Spleen (tissue), 11 donors: Measurements from ENCODE around the gene SMIM10L2A. TPM values are rescaled to one million over a fixed set of nuclear protein-coding genes. Genes with fewer than 3 reads are reported as not detected.

Experiments used
- DNase-seq: peaks from one replicate; pipeline ENCODE4 v3.0.0-alpha.2; 2020
- H3K27ac ChIP-seq, 8 donors: fragments of 200-600 bp; sonication (generic) in 7 of 8; 1 replicate in 4 of 8; 2 replicates in 4 of 8; pipeline versions ENCODE4 v1.5.0 to v1.8.0; 2016 to 2021; ENCODE audit warnings: inconsistent platforms in 4 of 8, mild to moderate bottlenecking in 4 of 8, moderate library complexity in 1 of 8
- H3K27me3 ChIP-seq, 7 donors: fragments of 200-600 bp; sonication (generic) in 6 of 7; replicated peaks in 1 of 7; 1 replicate in 4 of 7; 2 replicates in 3 of 7; pipeline versions ENCODE4 v1.5.0 to v1.8.0; 2016 to 2021; ENCODE audit warnings: inconsistent platforms in 3 of 7, mild to moderate bottlenecking in 1 of 7
- H3K36me3 ChIP-seq, 6 donors: fragments of 200-600 bp; sonication (generic) in 5 of 6; 1 replicate in 4 of 6; 2 replicates in 2 of 6; pipeline versions ENCODE4 v1.5.0 to v1.8.0; 2016 to 2021; ENCODE audit warnings: inconsistent platforms in 2 of 6
- H3K4me1 ChIP-seq, 6 donors: fragments of 200-600 bp; sonication (generic) in 5 of 6; 1 replicate in 3 of 6; 2 replicates in 3 of 6; pipeline versions ENCODE4 v1.5.0 to v1.8.0; 2016 to 2021; ENCODE audit warnings: inconsistent platforms in 3 of 6
- H3K4me3 ChIP-seq, 8 donors: fragments of 200-600 bp; sonication (generic) in 7 of 8; 1 replicate in 4 of 8; 2 replicates in 4 of 8; pipeline versions ENCODE4 v1.5.0 to v1.8.0; 2016 to 2021; ENCODE audit warnings: inconsistent platforms in 4 of 8, mild to moderate bottlenecking in 4 of 8, moderate library complexity in 2 of 8
- H3K9me3 ChIP-seq, 8 donors: fragments of 200-600 bp; sonication (generic) in 7 of 8; 1 replicate in 4 of 8; 2 replicates in 4 of 8; pipeline versions ENCODE4 v1.5.0 to v1.8.0; 2016 to 2021; ENCODE audit warnings: inconsistent platforms in 4 of 8
- CTCF ChIP-seq, 11 experiments: fragments of 200-600 bp in 7 of 11; fragments of 450-650 bp in 4 of 11; sonication (generic) in 4 of 11; IDR thresholded peaks in 8 of 11; conservative IDR thresholded peaks in 3 of 11; 1 replicate in 7 of 11; 2 replicates in 4 of 11; pipeline versions ENCODE4 v1.4.0 to v1.8.0; 2016 to 2021; ENCODE audit warnings: antibody characterized with exemption in 11 of 11, inconsistent platforms in 4 of 11, mild to moderate bottlenecking in 1 of 11
- POLR2A ChIP-seq, 3 donors: fragments of 450-650 bp; IDR thresholded peaks; one replicate each; pipeline ENCODE4 v1.5.1; 2017; ENCODE audit warnings: antibody characterized with exemption in 3 of 3, mild to moderate bottlenecking in 1 of 3
- POLR2AphosphoS5 ChIP-seq, 3 donors: sonication (generic); formaldehyde crosslinking; IDR thresholded peaks; one replicate each; pipeline ENCODE4 v1.5.1; 2017; ENCODE audit warnings: antibody characterized with exemption in 3 of 3
- WGBS, 5 donors: extraction: QIAGEN DNeasy Blood & Tissue Kit in 3 of 5; methylation state at CpG; one replicate each; pipeline versions ENCODE4 v1.1.5 to v1.1.7; 2013 to 2018; 5-methylcytosine and 5-hydroxymethylcytosine counted together
- intact Hi-C: fragments of 100-400 bp; cut with DNase I; formaldehyde crosslinking; loops from one replicate; pipeline ENCODE4 v1.15.0; 2023; ENCODE audit warnings: low total_unique reads
- polyA plus RNA-seq, 3 donors: library from polyadenylated mRNA; stranded (reverse); fragments of 200-250 nt; gene quantifications; one replicate each; pipeline ENCODE4 v1.2.1, GENCODE V29; 2013
- total RNA-seq, 7 donors: library from RNA; depleted of rRNA in 3 of 7; stranded (reverse); fragments of >200 nt in 3 of 7; fragmentation: NEBNext Ultra II Directional in 4 of 7; extraction: Animal tissue kit (Norgen Biotek cat#: 25700) in 4 of 7; gene quantifications; one replicate each; pipeline versions ENCODE4 v1.1.0 to v1.2.1, GENCODE V29; 2016 to 2021
- donor health status: healthy with polysubstance abuse.
- donor health status: DM: no; HTN: no; CAD: no; lungs with moderate emphysema.
- donor health status: DM: no; HTN: no; CAD: no.
- donor health status: Bipolar disorder and iron deficiency.
- donor health status: healthy.
- donor health status: DM: no; HTN: no; CAD: no.
- donor health status: DM: yes; HTN: yes; CAD: no.

Gene SMIM10L2A
- total and polyA plus RNA-seq, 10 donors = 0.50 to 7.7 (median 2.9) TPM

- no peak overlapping the region for H3K4me3 ChIP-seq
- no peaks in the 10 kb centered on the region for H3K4me1 ChIP-seq
- WGBS, 5 donors = 47 to 87% (median 68%) methylated on average over 2 of the region's 2 CpGs
- H3K27me3 ChIP-seq = no peaks in the 10 kb centered on the region
- intact Hi-C loops = no loop called here
- DNase-seq = no peak
- TF ChIP-seq CTCF (IDR thresholded peaks at IDR 0.05 in 8 of 11, conservative IDR thresholded peaks at IDR 0.05 in 3 of 11) (no peak), POLR2AphosphoS5 (IDR thresholded peaks at IDR 0.05) (no peak), POLR2A (IDR thresholded peaks at IDR 0.05) (no peak)
- no peaks in the 10 kb centered on the region for H3K36me3 ChIP-seq
- no peak overlapping the region for H3K27ac ChIP-seq
- no peaks in the 10 kb centered on the region for H3K9me3 ChIP-seq
Observed at GRCh38 chrX:135389717-135390116, 32.0 kb upstream of the SMIM10L2A start.

DNA sequence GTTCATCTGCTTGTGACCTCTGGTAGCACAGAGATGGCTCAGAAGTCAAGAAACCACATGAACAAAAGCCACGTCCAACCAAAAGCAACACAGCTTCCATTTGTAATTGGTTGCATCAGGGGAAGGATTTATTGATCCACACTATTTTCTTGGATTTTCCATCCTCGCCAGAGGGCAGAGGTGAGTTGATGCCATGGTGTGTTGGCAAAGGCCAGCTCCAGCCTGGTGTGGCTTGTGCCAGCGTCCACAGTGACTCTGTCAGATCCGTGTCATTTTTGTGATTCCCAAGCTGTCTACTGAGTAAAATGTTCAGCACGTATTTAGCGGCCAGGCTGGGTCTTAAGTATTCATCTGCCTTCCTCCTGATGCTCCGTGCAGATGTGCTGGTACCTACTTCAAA, 30.0 kb upstream of the SMIM10L2A start:
- WGBS, 5 donors = 76 to 97% (median 90%) methylated on average over 7 of the region's 7 CpGs
- Histone ChIP-seq H3K36me3 (no peaks in the 10 kb centered on the region), H3K4me3 (no peak overlapping the region), H3K4me1 (no peaks in the 10 kb centered on the region), H3K9me3 (no peaks in the 10 kb centered on the region), H3K27me3 (no peaks in the 10 kb centered on the region), H3K27ac (no peak overlapping the region)
- intact Hi-C loops = no loop called here
- DNase-seq = no peak
- TF ChIP-seq POLR2AphosphoS5 (IDR thresholded peaks at IDR 0.05) (no peak), CTCF (IDR thresholded peaks at IDR 0.05 in 8 of 11, conservative IDR thresholded peaks at IDR 0.05 in 3 of 11) (no peak), POLR2A (IDR thresholded peaks at IDR 0.05) (no peak)

DNA sequence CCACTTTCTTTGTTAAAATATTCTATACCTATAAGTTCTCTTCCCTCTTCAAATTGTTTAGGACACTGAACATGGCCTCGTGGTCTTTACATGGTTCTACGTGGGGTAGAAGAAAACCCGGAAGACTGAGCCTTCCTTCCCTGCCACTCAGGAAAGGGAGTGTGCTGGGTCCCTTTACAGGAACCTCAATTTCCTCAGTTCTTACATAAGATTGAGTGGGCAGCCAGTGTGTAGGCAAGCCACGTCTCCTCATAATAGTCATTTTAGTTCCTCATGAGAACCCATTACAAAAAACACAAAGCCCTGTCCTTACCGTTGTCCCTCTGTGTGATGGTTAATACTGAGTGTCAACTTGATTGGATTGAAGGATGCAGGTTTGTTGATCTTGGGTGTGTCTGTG, 28.7 kb upstream of the SMIM10L2A start:
- DNase-seq = no peak
- 35 to 68% (median 51%) methylated on average over 3 to 5 of the region's 5 CpGs for WGBS, 5 donors
- Histone ChIP-seq H3K4me1 (no peaks in the 10 kb centered on the region), H3K4me3 (no peak overlapping the region), H3K27ac (peak overlapping the region in 1 of 8 donors; percentile 10), H3K9me3 (no peaks in the 10 kb centered on the region), H3K36me3 (no peaks in the 10 kb centered on the region), H3K27me3 (no peaks in the 10 kb centered on the region)
- intact Hi-C loops = no loop called here
- no peak for TF ChIP-seq POLR2A (IDR thresholded peaks at IDR 0.05)
- no peak for TF ChIP-seq POLR2AphosphoS5 (IDR thresholded peaks at IDR 0.05)
- no peak for TF ChIP-seq CTCF (IDR thresholded peaks at IDR 0.05 in 8 of 11, conservative IDR thresholded peaks at IDR 0.05 in 3 of 11)

DNA sequence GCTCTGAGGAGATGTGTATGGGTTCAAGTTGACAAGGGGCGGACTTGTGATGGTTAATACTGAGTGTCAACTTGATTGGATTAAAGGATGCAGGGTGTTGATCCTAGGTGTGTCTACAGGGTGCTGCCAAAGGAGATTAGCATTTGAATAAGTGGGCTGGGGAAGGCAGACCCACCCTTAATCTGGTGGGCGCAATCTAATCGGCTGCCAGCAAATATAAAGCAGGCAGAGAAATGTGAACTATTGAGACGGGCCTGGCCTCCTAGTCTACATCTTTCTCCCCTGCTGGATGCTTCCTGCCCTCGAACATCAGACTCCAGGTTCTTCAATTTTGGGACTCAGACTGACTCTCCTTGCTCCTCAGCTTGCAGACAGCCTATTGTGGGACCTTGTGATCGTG, 26.7 kb upstream of the SMIM10L2A start:
- H3K27ac ChIP-seq = no peak overlapping the region
- intact Hi-C loops = no loop called here
- no peak for TF ChIP-seq CTCF (IDR thresholded peaks at IDR 0.05 in 8 of 11, conservative IDR thresholded peaks at IDR 0.05 in 3 of 11)
- TF ChIP-seq POLR2AphosphoS5 (IDR thresholded peaks at IDR 0.05) = no peak
- no peak for TF ChIP-seq POLR2A (IDR thresholded peaks at IDR 0.05)
- no peaks in the 10 kb centered on the region for H3K4me1 ChIP-seq
- no peaks in the 10 kb centered on the region for H3K27me3 ChIP-seq
- H3K4me3 ChIP-seq = no peak overlapping the region
- WGBS, 5 donors = 76 to 92% (median 87%) methylated on average over 5 to 6 of the region's 6 CpGs
- H3K36me3 ChIP-seq = no peaks in the 10 kb centered on the region
- H3K9me3 ChIP-seq = no peaks in the 10 kb centered on the region
- DNase-seq = no peak
